Activated naive CD4-positive, alpha-beta T cell treated with anti-CD3 and anti-CD28 coated beads, Interleukin-2, amount 10 ng/mL, durations not matched to agents 5 hours and 36 hours (primary cell): ENCODE results near the gene SERPINA3. TPM values are rescaled to one million over a fixed set of nuclear protein-coding genes. Genes with fewer than 3 reads are reported as not detected.

Source experiments
- total RNA-seq, 2 experiments: library from RNA; stranded (reverse); gene quantifications; one replicate each; pipeline ENCODE4 v1.2.3, GENCODE V29; 2021

Gene SERPINA3
- not detected for total RNA-seq

DNA sequence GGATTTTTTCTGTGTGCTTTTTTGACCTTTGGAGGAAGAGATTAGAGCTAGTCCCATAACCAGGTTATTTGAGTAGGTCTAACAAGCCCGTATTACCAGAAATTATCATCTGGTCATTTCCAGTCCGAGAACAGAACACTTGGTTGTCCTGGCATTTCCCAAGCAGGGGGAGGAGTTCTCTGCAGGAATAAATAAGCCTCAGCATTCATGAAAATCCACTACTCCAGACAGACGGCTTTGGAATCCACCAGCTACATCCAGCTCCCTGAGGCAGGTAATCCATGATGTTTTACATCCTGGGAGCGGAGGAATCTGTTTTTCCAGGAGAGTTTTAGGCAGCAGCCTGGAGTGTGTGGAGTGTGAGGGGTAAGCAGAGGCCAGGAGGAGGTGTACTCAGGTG, at the start of gene SERPINA3:
Gene SERPINA3 (plus strand): TSS at position 218 of the 400 bp plus-strand sequence. CDS start 2,051 bp downstream, outside the sequence.

DNA sequence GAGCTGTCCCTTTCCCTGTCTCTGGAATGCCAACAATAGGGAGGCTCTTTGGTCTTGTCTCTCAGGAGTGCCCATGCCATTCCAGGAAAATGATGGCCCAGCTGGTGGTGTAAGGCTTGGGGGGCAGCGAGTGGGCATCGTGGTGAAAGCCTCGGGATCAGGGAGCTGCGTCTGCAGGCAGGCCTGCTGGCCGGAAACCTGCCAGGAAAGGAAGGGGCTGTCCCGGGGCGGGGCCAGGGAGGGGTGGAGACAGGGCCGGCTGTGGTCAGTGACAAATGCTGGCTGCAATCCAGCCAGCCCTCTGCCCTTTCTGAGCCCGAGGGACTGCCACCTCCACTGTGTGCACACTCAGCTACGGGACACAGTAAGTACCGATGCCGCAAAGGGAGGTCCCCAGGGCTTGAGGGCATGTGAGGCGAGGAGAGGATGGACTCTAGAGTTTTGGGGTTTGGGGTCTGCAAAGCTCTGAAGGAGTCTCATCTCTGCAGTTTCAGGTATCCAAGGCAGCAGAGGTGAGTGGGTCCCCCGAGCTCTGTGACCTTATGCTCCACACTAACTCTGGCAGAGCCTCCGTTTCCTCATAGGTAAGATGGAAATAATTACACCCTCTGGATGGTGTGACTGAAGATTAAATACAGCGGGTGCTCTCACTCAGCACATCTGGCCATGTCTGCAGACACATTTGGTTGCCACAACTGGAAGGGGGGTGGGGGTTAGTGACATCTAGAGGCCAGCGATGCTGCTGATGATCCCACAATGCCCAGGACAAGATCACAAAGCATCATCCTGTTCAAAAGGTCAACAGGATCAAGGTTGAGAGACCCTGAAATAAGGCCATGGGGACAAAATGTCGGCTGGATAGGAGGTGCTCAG, 30.8 kb upstream of the SERPINA3 start, which contains the start of gene SERPINA5:
Gene SERPINA5 (plus strand): TSS at position 300 of the 873 bp plus-strand sequence. CDS start 5,937 bp downstream, outside the sequence.

Other genes with a start within 250 kb of the SERPINA3 start
- gene SERPINA2, start 245.7 kb upstream of the SERPINA3 start, total RNA-seq = not detected
- gene SERPINA1, start 223.8 kb upstream of the SERPINA3 start, total RNA-seq = under 1 TPM in 1 of 2 experiments, not detected in 1; 0.14 TPM
- not detected for gene SERPINA11, start 159.6 kb upstream of the SERPINA3 start, total RNA-seq
- gene SERPINA9, start 136.2 kb upstream of the SERPINA3 start, total RNA-seq = not detected
- gene SERPINA12, start 102.9 kb upstream of the SERPINA3 start, total RNA-seq = not detected
- gene SERPINA4, start 50.9 kb upstream of the SERPINA3 start, total RNA-seq = not detected
- gene SERPINA5, start 31.0 kb upstream of the SERPINA3 start, total RNA-seq = not detected
- gene GSC, start 157.7 kb downstream of the SERPINA3 start, total RNA-seq = not detected